ENCODE results near the gene SCYL2. TPM values are rescaled to one million over a fixed set of nuclear protein-coding genes. Genes with fewer than 3 reads are reported as not detected.

SCYL2 gene
- total and polyA plus RNA-seq, 9 donors, result 22.2 to 33.8 (median 27.5) TPM

- Histone ChIP-seq H3K9me3 (replicated peaks; ENCODE audit: control insufficient read depth, low read depth, low read length) (no peaks in the 10 kb centered on the region), H3K27ac (ENCODE audit: low read length) (no peak overlapping the region), H3K4me1 (ENCODE audit: control insufficient read depth, insufficient read depth, low read length) (no peaks in the 10 kb centered on the region), H3K27me3 (ENCODE audit: control insufficient read depth, insufficient read depth, low read length) (no peaks in the 10 kb centered on the region), H3K4me3 (ENCODE audit: low read length) (no peak overlapping the region), H3K36me3 (ENCODE audit: control insufficient read depth, insufficient read depth, low read length) (no peaks in the 10 kb centered on the region)
- no peak for DNase-seq
- 68% methylated on average over 5 of the region's 5 CpGs for WGBS (ENCODE audit: insufficient coverage)
These were observed 117.6 kb downstream of the SCYL2 start for GRCh38 chr12:100384559-100384935.

GRCh38 chr12:100388382-100388781 lies 121.4 kb downstream of the SCYL2 start:
- WGBS (ENCODE audit: insufficient coverage), result 100% methylated on average over 1 of the region's 5 CpGs
- Histone ChIP-seq H3K27ac (ENCODE audit: low read length) (no peak overlapping the region), H3K36me3 (ENCODE audit: control insufficient read depth, insufficient read depth, low read length) (no peaks in the 10 kb centered on the region), H3K4me1 (ENCODE audit: control insufficient read depth, insufficient read depth, low read length) (no peaks in the 10 kb centered on the region), H3K27me3 (ENCODE audit: control insufficient read depth, insufficient read depth, low read length) (no peaks in the 10 kb centered on the region), H3K9me3 (replicated peaks; ENCODE audit: control insufficient read depth, low read depth, low read length) (no peaks in the 10 kb centered on the region), H3K4me3 (ENCODE audit: low read length) (no peak overlapping the region)
- no peak for DNase-seq

Other genes with a start within 250 kb of the SCYL2 start
- 20.7 TPM for gene BLTP3B, start 124.3 kb upstream of the SCYL2 start, total RNA-seq
- 10 to 100 TPM; 10.6 to 17.2 (median 13.2) TPM for gene BLTP3B, start 124.3 kb upstream of the SCYL2 start, polyA plus RNA-seq (ENCODE audit: insufficient read depth in 1 of 8, insufficient read length in 8 of 8, low replicate concordance in 1 of 8)
- gene ACTR6, start 66.4 kb upstream of the SCYL2 start, total RNA-seq, result 20.5 TPM
- gene ACTR6, start 66.4 kb upstream of the SCYL2 start, polyA plus RNA-seq (ENCODE audit: insufficient read depth in 1 of 8, insufficient read length in 8 of 8, low replicate concordance in 1 of 8), result 10 to 100 TPM; 18.1 to 22.4 (median 19.5) TPM
- gene DEPDC4, start 98 bp upstream of the SCYL2 start, total RNA-seq, result 1.6 TPM
- 1 to 10 TPM in 7 of 8 donors, under 1 TPM in 1; 0.57 to 2.8 (median 1.3) TPM for gene DEPDC4, start 98 bp upstream of the SCYL2 start, polyA plus RNA-seq (ENCODE audit: insufficient read depth in 1 of 8, insufficient read length in 8 of 8, low replicate concordance in 1 of 8)
- 0.35 TPM for gene SLC17A8, start 89.9 kb downstream of the SCYL2 start, total RNA-seq
- gene SLC17A8, start 89.9 kb downstream of the SCYL2 start, polyA plus RNA-seq (ENCODE audit: insufficient read depth in 1 of 8, insufficient read length in 8 of 8, low replicate concordance in 1 of 8), result under 1 TPM; 0.37 to 0.57 (median 0.46) TPM
- 0.04 TPM for gene NR1H4, start 206.7 kb downstream of the SCYL2 start, total RNA-seq
- 1 to 10 TPM in 1 of 8 donors, under 1 TPM in 4, not detected in 3; 0.16 to 3.4 (median 0.22) TPM for gene NR1H4, start 206.7 kb downstream of the SCYL2 start, polyA plus RNA-seq (ENCODE audit: insufficient read depth in 1 of 8, insufficient read length in 8 of 8, low replicate concordance in 1 of 8)